ENCODE results near the gene ASNS. TPM values are rescaled to one million over a fixed set of nuclear protein-coding genes. Genes with fewer than 3 reads are reported as not detected.
A peak's percentile ranks its signal among the peaks of the same experiment; 100 is the strongest.

The ASNS gene, protein sequence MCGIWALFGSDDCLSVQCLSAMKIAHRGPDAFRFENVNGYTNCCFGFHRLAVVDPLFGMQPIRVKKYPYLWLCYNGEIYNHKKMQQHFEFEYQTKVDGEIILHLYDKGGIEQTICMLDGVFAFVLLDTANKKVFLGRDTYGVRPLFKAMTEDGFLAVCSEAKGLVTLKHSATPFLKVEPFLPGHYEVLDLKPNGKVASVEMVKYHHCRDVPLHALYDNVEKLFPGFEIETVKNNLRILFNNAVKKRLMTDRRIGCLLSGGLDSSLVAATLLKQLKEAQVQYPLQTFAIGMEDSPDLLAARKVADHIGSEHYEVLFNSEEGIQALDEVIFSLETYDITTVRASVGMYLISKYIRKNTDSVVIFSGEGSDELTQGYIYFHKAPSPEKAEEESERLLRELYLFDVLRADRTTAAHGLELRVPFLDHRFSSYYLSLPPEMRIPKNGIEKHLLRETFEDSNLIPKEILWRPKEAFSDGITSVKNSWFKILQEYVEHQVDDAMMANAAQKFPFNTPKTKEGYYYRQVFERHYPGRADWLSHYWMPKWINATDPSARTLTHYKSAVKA
- polyA plus RNA-seq (2012; ENCODE audit: insufficient read length, low read depth): 432 TPM

DNA sequence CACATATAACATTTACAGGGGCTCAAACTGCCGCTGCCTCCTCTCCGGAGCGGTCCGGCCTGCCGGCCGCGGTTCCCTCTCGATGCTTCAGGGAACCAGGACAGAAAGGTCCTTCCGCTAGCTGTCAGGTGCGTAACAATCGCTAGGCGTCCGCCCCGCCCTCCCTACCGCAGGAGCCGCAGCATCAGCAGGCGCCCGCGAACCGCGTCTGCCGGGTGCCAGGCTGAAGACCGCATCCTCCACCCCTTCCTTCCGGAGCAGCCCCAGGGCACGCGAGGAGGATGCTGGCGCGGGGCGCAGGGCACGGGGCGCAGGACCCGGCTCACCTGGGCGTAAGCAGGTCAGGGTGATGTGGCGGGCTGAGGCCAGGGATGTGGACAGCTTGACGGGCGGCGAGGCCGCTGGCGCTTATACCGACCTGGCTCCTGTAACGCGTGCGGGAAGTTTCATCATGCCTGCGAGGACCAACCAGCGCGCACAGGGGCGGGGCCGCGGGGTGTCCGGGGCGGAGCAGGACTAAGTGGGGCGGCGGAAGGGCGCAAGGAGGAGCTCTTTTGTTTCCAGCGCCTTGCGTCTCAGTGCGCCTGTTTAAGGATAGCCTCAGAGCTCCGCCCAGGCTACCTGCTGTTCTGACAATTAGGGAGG is at the start of gene ASNS:
TSS of gene ASNS (minus strand) at position 384 of the 645 bp plus-strand sequence. CDS start 3,252 bp downstream, outside the sequence.
- TF ChIP-seq SIN3A (IDR thresholded peaks at IDR 0.05; ENCODE audit: borderline replicate concordance, insufficient read depth, low read length) (no peak), FOXP2 (optimal IDR thresholded peaks at IDR 0.05; ENCODE audit: borderline replicate concordance, extremely low read depth, extremely low read length, insufficient read depth) (peak; percentile 44), POLR2AphosphoS5 (IDR thresholded peaks at IDR 0.05; ENCODE audit: low read depth, low read length) (peak; percentile 87), TAF1 (IDR thresholded peaks at IDR 0.05; ENCODE audit: borderline replicate concordance, insufficient read depth, low read length) (0 out of 2 replicates have a peak, but pooled peaks have one; percentile 48)
- TF ChIP-seq, protein P1, sequence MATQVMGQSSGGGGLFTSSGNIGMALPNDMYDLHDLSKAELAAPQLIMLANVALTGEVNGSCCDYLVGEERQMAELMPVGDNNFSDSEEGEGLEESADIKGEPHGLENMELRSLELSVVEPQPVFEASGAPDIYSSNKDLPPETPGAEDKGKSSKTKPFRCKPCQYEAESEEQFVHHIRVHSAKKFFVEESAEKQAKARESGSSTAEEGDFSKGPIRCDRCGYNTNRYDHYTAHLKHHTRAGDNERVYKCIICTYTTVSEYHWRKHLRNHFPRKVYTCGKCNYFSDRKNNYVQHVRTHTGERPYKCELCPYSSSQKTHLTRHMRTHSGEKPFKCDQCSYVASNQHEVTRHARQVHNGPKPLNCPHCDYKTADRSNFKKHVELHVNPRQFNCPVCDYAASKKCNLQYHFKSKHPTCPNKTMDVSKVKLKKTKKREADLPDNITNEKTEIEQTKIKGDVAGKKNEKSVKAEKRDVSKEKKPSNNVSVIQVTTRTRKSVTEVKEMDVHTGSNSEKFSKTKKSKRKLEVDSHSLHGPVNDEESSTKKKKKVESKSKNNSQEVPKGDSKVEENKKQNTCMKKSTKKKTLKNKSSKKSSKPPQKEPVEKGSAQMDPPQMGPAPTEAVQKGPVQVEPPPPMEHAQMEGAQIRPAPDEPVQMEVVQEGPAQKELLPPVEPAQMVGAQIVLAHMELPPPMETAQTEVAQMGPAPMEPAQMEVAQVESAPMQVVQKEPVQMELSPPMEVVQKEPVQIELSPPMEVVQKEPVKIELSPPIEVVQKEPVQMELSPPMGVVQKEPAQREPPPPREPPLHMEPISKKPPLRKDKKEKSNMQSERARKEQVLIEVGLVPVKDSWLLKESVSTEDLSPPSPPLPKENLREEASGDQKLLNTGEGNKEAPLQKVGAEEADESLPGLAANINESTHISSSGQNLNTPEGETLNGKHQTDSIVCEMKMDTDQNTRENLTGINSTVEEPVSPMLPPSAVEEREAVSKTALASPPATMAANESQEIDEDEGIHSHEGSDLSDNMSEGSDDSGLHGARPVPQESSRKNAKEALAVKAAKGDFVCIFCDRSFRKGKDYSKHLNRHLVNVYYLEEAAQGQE (IDR thresholded peaks at IDR 0.05; ENCODE audit: insufficient read depth in 1 of 2, low read depth in 2 of 2, low read length in 2 of 2): peak in 1 of 2 experiments; percentile 48; a peak in 1 of 4 replicates

DNA sequence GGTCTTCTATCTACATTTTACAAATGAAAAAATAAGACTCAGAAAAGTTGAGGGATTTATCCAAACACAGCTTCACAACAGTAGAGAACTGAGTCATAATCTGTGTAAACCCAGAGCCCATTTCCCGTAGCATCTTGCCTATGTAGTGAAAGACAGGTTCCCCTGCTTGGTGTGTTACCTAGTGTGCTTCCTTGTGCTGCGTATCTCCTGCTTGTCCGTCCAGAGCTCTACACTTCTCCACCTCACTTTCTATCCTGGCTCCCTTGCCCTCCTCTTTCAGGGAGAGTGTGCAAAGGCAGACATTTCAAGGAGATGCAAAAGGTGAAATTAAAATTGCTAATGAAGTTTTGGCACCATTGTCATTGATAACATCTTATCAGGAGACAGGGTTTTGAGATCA is 1.4 kb upstream of the ASNS start:
- TF ChIP-seq FOXP2 (optimal IDR thresholded peaks at IDR 0.05; ENCODE audit: borderline replicate concordance, extremely low read depth, extremely low read length, insufficient read depth) (no peak), SIN3A (IDR thresholded peaks at IDR 0.05; ENCODE audit: borderline replicate concordance, insufficient read depth, low read length) (no peak), TAF1 (IDR thresholded peaks at IDR 0.05; ENCODE audit: borderline replicate concordance, insufficient read depth, low read length) (no peak), POLR2AphosphoS5 (IDR thresholded peaks at IDR 0.05; ENCODE audit: low read depth, low read length) (no peak)
- TF ChIP-seq, protein P1 (IDR thresholded peaks at IDR 0.05; ENCODE audit: insufficient read depth in 1 of 2, low read depth in 2 of 2, low read length in 2 of 2): no peak

DNA sequence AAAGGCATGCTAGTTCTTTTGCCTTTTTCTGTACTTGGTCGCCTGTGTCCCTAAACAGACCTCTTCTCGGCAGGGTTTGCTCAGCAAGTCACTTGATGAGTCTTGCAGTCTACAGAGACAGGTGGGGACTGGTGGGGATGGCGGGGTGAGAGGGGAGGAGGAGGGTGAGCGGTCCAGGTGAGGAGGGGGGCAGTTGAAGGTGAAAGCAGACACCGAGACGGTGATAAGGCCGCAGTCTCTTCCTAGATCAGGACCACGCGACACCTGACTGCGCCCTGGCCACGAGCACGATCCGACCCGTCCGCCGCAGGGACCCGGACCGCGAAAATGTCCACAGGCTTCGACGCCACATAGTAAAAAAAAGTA is 566 bp downstream of the ASNS start:
- TF ChIP-seq SIN3A (IDR thresholded peaks at IDR 0.05; ENCODE audit: borderline replicate concordance, insufficient read depth, low read length) (no peak), FOXP2 (optimal IDR thresholded peaks at IDR 0.05; ENCODE audit: borderline replicate concordance, extremely low read depth, extremely low read length, insufficient read depth) (no peak), POLR2AphosphoS5 (IDR thresholded peaks at IDR 0.05; ENCODE audit: low read depth, low read length) (no peak)
- TF ChIP-seq, protein P1 (IDR thresholded peaks at IDR 0.05; ENCODE audit: insufficient read depth in 1 of 2, low read depth in 2 of 2, low read length in 2 of 2): no peak

DNA sequence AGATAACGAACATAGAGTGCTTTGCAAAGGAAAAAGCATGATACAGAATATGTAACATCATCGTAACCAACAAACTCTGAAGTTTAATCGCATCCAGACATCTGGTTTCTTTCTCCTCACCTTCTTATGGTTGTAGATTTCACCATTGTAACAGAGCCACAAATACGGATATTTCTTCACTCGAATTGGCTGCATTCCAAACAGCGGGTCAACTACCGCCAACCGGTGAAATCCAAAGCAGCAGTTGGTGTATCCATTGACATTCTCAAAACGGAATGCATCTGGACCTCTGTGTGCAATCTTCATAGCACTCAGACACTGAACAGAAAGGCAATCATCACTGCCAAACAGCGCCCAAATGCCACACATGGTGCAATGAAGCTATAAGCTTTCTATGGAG is 3.4 kb downstream of the ASNS start:
- TF ChIP-seq TAF1 (IDR thresholded peaks at IDR 0.05; ENCODE audit: borderline replicate concordance, insufficient read depth, low read length): no peak

DNA sequence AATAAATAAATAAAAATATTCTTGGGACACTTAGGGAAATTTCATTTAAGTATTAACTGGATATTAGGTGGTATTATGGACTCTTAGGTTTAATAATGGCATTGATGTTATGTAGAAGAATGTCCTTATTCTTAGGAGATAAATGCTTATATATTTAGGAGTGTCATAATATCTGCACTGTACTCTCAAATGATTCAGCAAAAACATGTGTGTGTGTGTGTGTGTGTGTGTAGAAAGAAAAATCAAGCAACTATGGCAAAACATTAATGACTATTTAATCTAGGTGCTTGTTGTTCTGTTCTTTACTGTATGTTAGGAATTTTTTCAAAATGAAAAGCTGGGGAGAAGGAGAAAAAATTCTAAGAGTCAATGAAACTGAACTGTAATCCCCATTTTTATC is 3.9 kb downstream of the ASNS start:
- no peak for TF ChIP-seq SIN3A (IDR thresholded peaks at IDR 0.05; ENCODE audit: borderline replicate concordance, insufficient read depth, low read length)
- no peak for TF ChIP-seq FOXP2 (optimal IDR thresholded peaks at IDR 0.05; ENCODE audit: borderline replicate concordance, extremely low read depth, extremely low read length, insufficient read depth)
- no peak for TF ChIP-seq POLR2AphosphoS5 (IDR thresholded peaks at IDR 0.05; ENCODE audit: low read depth, low read length)
- TF ChIP-seq, protein P1 (IDR thresholded peaks at IDR 0.05; ENCODE audit: insufficient read depth in 1 of 2, low read depth in 2 of 2, low read length in 2 of 2): no peak
- TF ChIP-seq TAF1 (IDR thresholded peaks at IDR 0.05; ENCODE audit: borderline replicate concordance, insufficient read depth, low read length): no peak

Measured in PFSK-1 (cell line).